Glomerular visceral epithelial cell (primary cell): ENCODE data around the gene RXRA.

Experiments
- DNase-seq: peaks from one replicate; pipeline ENCODE4 v3.0.0-alpha.2; 2016; ENCODE audit errors: extremely low spot score

Gene RXRA

GRCh38 chr9:134325813-134326723 lies at the start of gene RXRA:
Gene RXRA, plus strand, starts transcription at chr9:134326455. Its CDS starts 177 bp downstream, at chr9:134326632.
- peak; percentile 92 for DNase-seq

- DNase-seq, result no peak
Measured at GRCh38 chr9:134278286-134278685, 48.0 kb upstream of the RXRA start.

GRCh38 chr9:134278974-134279640 lies 47.1 kb upstream of the RXRA start:
- no peak for DNase-seq

GRCh38 chr9:134282138-134282650 lies 44.1 kb upstream of the RXRA start:
- DNase-seq, result no peak

- no peak for DNase-seq
Measured at GRCh38 chr9:134283111-134283515, 43.1 kb upstream of the RXRA start.

- DNase-seq, result no peak
Measured at GRCh38 chr9:134283692-134284265, 42.5 kb upstream of the RXRA start.

- no peak for DNase-seq
Measured at GRCh38 chr9:134284273-134284672, 42.0 kb upstream of the RXRA start.

GRCh38 chr9:134284741-134285140 lies 41.5 kb upstream of the RXRA start:
- DNase-seq, result no peak

DNA sequence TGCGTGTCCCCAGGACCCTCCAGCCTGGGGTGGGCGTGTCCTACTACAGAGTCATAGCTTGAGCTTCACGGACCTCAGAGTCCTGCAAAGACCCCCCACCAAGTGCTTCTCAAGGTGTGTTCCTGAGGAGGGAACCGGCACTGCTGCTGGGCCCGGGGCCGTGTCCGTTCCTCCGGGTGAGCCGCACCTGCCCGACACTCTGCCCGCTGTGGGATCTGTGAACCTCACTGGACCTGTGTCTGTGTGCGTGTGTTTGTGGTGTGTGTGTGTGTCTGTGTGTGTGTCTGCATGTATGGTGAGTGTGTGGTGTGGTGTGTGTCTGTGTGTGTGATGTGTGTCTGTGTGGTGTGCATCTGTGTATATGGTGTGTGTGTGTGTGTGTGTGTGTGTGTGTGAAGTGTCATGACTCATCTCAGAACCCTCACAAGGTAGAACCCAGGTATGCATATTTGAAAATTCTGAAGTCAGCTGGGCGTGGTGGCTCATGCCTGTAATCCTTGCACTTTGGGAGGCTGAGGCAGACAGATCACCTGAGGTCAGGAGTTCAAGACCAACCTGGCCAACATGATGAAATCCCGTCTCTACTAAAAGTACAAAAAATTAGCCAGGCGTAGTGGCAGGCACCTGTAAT lies 40.9 kb upstream of the RXRA start:
- no peak for DNase-seq

DNA sequence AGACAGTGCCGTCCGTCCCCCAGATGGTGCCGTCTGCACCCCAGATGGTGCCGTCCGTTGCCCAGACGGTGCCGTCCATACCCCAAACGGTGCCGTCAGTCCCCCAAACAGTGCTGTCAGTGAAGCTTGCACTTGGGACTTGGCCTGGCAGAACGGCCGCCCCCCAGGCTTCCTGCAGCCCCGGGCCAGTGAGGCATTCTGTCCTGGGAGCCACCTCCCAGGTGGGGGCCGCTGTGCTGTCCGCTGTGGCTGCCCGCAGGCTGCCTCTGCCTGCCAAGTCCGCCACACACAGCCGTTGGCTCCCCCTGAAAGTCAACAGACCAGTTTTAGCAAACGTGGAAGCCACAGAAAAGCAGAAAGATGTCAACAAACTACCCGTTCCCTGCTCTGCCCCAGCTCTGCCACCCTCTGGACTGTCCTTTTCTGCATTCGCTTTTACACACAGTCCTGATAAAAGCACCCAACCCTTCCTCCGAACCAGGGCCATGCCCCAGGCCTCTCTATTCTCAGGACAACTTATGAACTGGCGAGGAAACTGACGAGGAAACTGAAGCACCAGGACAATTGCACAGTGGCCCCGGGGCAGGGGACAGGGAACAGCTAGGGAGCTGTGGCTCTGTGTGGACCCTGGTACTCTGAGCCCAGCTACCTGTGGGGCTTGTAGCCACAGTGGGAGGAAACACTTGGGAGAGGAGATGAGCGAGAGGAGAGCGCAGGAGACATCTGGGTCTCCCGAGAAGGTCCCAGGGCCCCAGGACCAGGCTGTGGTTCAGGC lies 39.6 kb upstream of the RXRA start:
- DNase-seq, result no peak

DNA sequence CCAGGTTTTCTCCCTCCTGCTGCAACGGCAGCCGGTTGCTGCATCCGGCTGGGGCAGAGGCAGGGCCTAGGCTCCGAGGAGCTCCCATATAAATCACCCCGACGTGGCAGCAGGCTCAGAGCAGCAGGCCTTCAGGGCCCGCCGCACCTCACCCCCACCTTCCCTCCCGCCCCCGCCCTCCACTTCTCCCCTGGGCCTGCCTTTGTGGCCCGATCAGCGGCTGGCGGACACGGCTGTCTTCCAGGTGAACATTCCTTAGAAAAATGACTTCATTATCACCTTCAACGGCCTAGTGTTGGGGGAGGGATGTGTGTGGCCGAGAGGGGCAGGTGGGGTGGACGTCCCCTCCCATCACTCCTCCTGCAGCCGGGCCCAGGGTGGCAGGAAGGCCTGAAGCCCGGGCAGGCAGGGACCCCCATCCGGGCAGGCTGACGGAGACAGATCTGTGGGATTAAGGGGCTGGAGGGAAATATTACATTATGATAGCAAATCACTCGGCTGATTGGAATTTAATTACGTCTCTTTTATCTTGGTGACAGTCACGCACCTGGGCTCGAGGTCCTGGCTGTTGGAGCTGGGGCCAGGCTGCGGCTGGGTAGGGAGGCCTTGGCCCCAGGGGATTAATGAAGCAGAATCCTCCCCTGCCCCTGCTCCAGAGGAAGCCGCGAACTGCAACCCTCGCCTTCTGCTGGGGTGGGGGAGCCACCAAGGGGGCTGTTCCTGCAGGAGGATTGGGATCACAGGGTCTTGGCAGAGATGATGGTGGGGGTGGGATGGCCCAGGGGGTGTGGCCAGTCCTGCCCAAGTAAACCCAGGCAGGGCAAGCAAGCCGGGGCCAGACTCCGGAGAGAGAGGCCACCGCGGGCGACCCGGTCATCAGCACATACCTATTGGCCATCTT lies 38.4 kb upstream of the RXRA start:
- no peak for DNase-seq

- no peak for DNase-seq
Measured at GRCh38 chr9:134288746-134289145, 37.5 kb upstream of the RXRA start.

DNA sequence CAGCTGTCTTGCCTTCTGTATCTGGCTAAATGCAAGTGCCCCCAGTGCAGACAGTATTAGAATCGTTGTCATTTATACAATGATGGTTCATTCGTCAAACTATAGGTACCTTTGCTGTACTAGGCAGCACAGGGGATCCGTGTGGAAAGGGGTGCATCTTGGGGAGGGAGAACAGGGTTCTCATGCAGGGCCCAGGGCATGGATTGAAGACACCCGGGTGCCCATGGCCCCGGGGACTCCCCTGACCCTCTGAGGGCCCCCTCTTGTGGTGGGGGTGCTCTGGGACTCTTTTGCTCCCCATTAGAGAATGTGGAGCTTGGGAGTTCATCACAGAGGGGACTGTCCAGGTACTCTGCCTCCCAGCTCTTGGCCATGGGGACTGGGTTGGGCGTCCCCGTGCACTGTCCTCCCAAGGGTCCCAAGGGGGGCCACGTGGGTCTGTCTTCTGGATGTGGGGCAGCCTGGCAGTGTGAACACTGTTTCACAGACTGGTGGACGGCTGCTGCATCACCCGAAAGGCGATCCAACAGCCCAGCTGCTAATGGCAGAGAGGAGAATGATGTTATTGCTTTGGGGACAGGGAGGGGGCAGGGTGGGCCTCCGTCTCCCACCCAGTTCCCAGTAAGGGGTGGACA lies 36.9 kb upstream of the RXRA start:
- no peak for DNase-seq

- no peak for DNase-seq
Measured at GRCh38 chr9:134290603-134291451, 35.4 kb upstream of the RXRA start.

GRCh38 chr9:134291452-134291881 lies 34.8 kb upstream of the RXRA start:
- no peak for DNase-seq

GRCh38 chr9:134291961-134292871 lies 34.0 kb upstream of the RXRA start:
- no peak for DNase-seq

DNA sequence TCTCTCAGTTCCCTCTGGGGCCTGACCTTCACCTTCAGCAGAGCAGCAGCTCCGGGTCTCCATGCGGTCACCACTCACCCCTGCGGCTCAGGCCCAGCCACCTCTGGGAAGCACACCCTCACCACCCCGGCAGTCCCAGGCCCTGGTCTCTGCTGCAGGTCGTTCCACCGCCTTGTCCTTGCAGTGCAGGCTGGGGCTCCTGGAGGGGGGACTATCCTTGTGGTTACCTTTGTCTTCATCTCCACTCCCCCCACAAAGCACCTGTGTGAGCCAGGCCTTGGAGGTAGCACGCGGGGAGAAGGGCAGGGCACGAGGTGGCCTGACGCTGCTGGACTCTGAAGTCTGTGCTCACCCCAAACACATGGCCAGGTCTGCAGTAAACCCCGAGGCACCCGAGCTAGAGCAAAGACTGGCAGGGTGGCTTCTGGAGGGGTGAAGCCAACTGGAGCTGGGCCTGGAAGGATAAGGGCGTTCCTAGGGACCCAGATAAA lies 33.2 kb upstream of the RXRA start:
- no peak for DNase-seq
